ENCODE results near the gene GPR142. TPM values are rescaled to one million over a fixed set of nuclear protein-coding genes. Genes with fewer than 3 reads are reported as not detected.
A peak's percentile ranks its signal among the peaks of the same experiment; 100 is the strongest.

The GPR142 gene
- total and polyA plus RNA-seq, 10 of the 15 experiments (the other 5 are each of a cell fraction or from before 2014, with no cell fraction given): not detected

DNA sequence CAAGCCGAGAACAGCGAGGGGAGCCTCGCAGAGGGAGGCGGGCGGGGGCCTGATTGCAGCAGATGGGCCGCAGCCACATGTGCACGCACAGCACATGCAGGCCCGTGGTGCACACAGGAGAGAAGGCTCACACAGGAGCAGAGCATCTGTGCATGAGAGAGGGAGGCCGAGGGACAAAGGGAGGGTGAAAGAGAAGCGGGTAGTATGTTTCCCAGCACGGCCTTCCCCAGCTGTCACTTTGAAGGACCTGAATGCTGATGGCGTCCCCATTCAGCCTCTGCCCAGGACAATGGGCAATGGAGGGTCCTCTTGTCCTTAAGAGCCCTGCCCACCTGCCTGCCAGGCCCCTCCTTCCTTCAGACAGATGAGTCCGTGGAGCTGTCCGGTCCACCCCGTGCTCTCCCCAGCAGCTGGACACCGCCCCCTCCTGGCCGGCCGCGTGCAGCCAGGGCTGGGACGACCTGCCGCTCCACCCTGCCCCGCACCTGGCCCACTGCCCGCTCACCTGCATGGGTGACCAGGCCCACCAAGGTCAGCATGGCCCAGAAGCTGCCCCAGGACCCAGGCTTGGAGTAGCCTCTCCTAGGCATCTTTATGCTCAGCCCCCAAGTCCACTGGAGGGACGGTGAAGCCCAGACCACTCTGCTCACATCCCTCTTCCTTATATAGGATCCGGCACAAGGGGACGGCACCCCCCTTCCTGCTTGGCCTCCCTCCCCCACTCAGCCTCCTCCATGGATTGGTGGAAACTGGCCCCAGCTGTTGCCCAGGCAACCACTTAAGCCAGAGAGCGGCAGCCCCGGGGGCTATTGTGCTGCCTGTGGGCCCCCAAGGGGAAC is 5.9 kb upstream of the GPR142 start, which contains the start of gene BTBD17 (continued):
- TF ChIP-seq ZNF687 (IDR thresholded peaks at IDR 0.05): no peak
- TF ChIP-seq ZNF24 (IDR thresholded peaks at IDR 0.05): no peak
- peak; percentile 23; the same call in 1 of the 2 replicates for TF ChIP-seq SMC3 (IDR thresholded peaks at IDR 0.05; ENCODE audit: borderline replicate concordance, low read length)

- FAIRE-seq (no peak), DNase-seq (ENCODE audit: low read depth, low spot score) (no peak), ATAC-seq (no peak)
- H3K4me2 ChIP-seq (ENCODE audit: control insufficient read depth, insufficient read depth): no peak overlapping the region
- no peaks in the 10 kb centered on the region for H3K4me1 ChIP-seq (ENCODE audit: control insufficient read depth, insufficient read depth, low read length)
- no peaks in the 10 kb centered on the region for H3K9me3 ChIP-seq (replicated peaks; ENCODE audit: control insufficient read depth, insufficient read depth, low read length)
- intact Hi-C loops (cut with micrococcal nuclease; ENCODE audit: unreplicated experiment): no loop called here
- no peaks in the 10 kb centered on the region; the same call in 1 of the 2 replicates for H4K20me1 ChIP-seq (ENCODE audit: control insufficient read depth, insufficient read depth)
- 26% methylated on average over 9 of the region's 9 CpGs for WGBS (ENCODE audit: insufficient coverage, insufficient replicate concordance, low lambda C conversion rate, missing lambda C conversion rate)
- ChIA-PET SMC1A (ENCODE audit: uncharacterized antibody, unreplicated experiment) (interaction anchor here (0.9 kb wide), 1 partner anchor 77 kb away, joined by 4 read pairs; no protein-coding TSS in a partner anchor), RAD21 (ENCODE audit: unreplicated experiment) (interaction anchor here (1.0 to 1.9 kb wide), 3 partner anchors 61 to 149 kb away, joined by 3 to 6 read pairs (median 3); partner anchors contain the start of gene TTYH2), CTCF (interaction anchor here (0.7 to 3.2 kb wide), 11 partner anchors 17 to 272 kb away, joined by 3 to 10 read pairs (median 3); partner anchors contain the start of gene RPL38), POLR2A (no interaction called here)
- no peaks in the 10 kb centered on the region for H3K36me3 ChIP-seq (ENCODE audit: control insufficient read depth in 2 of 2, insufficient read depth in 2 of 2, low read length in 1 of 2)
- no peak overlapping the region for H3K27ac ChIP-seq (ENCODE audit: control insufficient read depth, insufficient read depth)
- in situ Hi-C loops (cut with MboI): no loop called here
- no peaks in the 10 kb centered on the region for H3K79me2 ChIP-seq (ENCODE audit: control insufficient read depth, insufficient read depth, low read length)
- H2AFZ ChIP-seq (ENCODE audit: control insufficient read depth, low read depth, low read length): no peak overlapping the region
- no peak overlapping the region for H3K9ac ChIP-seq (ENCODE audit: control insufficient read depth, insufficient read depth, low read length)
- H3K4me3 ChIP-seq: no peak overlapping the region
- no TSS peak for BruUV-seq (replicated peaks)
- peaks cover 2% of the 10 kb centered on the region in 2 experiments; a peak in 3 of 4 replicates for H3K27me3 ChIP-seq (replicated peaks in 1 of 2; ENCODE audit: control insufficient read depth in 2 of 2, insufficient read depth in 2 of 2, low read length in 1 of 2)
- TF ChIP-seq BACH1 (IDR thresholded peaks at IDR 0.05; ENCODE audit: borderline replicate concordance) (no peak), SREBF2 (IDR thresholded peaks at IDR 0.05; ENCODE audit: low read length) (no peak), RBBP5 (conservative IDR thresholded peaks at IDR 0.05) (no peak), POU2F2 (IDR thresholded peaks at IDR 0.05; ENCODE audit: borderline replicate concordance, low read depth, low read length) (no peak), ELK1 (IDR thresholded peaks at IDR 0.05; ENCODE audit: low read depth, low read length) (no peak), NFXL1 (IDR thresholded peaks at IDR 0.05; ENCODE audit: borderline replicate concordance) (no peak), POLR2AphosphoS5 (IDR thresholded peaks at IDR 0.05; ENCODE audit: low read length) (no peak), ESRRA (IDR thresholded peaks at IDR 0.05; ENCODE audit: low read length) (no peak), JUND (IDR thresholded peaks at IDR 0.05; ENCODE audit: low read depth, low read length) (no peak), JUNB (IDR thresholded peaks at IDR 0.05) (no peak), HCFC1 (IDR thresholded peaks at IDR 0.05; ENCODE audit: low read length) (no peak), CEBPB (IDR thresholded peaks at IDR 0.05; ENCODE audit: borderline replicate concordance in 1 of 2, low read depth in 2 of 2, low read length in 2 of 2) (no peak), SREBF1 (IDR thresholded peaks at IDR 0.05; ENCODE audit: low read length) (no peak)
- TF ChIP-seq, protein P1, sequence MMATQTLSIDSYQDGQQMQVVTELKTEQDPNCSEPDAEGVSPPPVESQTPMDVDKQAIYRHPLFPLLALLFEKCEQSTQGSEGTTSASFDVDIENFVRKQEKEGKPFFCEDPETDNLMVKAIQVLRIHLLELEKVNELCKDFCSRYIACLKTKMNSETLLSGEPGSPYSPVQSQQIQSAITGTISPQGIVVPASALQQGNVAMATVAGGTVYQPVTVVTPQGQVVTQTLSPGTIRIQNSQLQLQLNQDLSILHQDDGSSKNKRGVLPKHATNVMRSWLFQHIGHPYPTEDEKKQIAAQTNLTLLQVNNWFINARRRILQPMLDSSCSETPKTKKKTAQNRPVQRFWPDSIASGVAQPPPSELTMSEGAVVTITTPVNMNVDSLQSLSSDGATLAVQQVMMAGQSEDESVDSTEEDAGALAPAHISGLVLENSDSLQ (IDR thresholded peaks at IDR 0.05): no peak
Observed at GRCh38 chr17:74362069-74362405, 5.3 kb upstream of the GPR142 start.

Data from GM12878 (cell line).